GM12892 (cell line): ENCODE data around the gene IL17RC.

ENCODE experiments used
- DNase-seq: peaks from one replicate; pipeline ENCODE4 v3.0.0; 2011; ENCODE audit not compliant: insufficient read length
- FAIRE-seq: peaks from 2 replicates; lab custom pipeline; 2011; peaks lifted over from hg19 to GRCh38; lab: Jason Lieb, UNC
- POLR2A ChIP-seq: IDR thresholded peaks from 2 replicates; pipeline ENCODE4 v1.6.1; 2011; ENCODE audit warnings: low read depth, low read length, control low read depth
- POLR2AphosphoS5 ChIP-seq: IDR thresholded peaks from 2 replicates; pipeline ENCODE4 v1.6.1; 2011; ENCODE audit warnings: low read depth, low read length, control low read depth
- TAF1 ChIP-seq: IDR thresholded peaks from 2 replicates; pipeline ENCODE4 v1.6.1; 2011; ENCODE audit warnings: low read depth, mild to moderate bottlenecking, control low read depth, low read length, borderline replicate concordance

The IL17RC gene

GRCh38 chr3:9942164-9942563 lies 25.3 kb downstream of the IL17RC start:
- TF ChIP-seq POLR2A (no peak), TAF1 (no peak), POLR2AphosphoS5 (no peak)
- DNase-seq: no peak
- no peak for FAIRE-seq

- TF ChIP-seq POLR2AphosphoS5: no peak
- peak; percentile 21; the same call in 1 of the 2 replicates for TF ChIP-seq POLR2A
- no peak for TF ChIP-seq TAF1
- no peak for FAIRE-seq
Observed at GRCh38 chr3:9942934-9943690, 26.2 kb downstream of the IL17RC start.

GRCh38 chr3:9944271-9944670 lies 27.4 kb downstream of the IL17RC start:
- DNase-seq (no peak), FAIRE-seq (no peak)
- TF ChIP-seq TAF1: no peak
- TF ChIP-seq POLR2A: no peak; the same call in 1 of the 2 replicates
- TF ChIP-seq POLR2AphosphoS5: no peak

More at GRCh38 chr3:9942934-9943690, 26.2 kb downstream of the IL17RC start:
- no peak for DNase-seq

- TF ChIP-seq POLR2AphosphoS5 (no peak), TAF1 (no peak), POLR2A (no peak)
- FAIRE-seq: no peak
- no peak for DNase-seq
Observed at GRCh38 chr3:9945358-9945757, 28.5 kb downstream of the IL17RC start.

GRCh38 chr3:9946112-9947024 lies 29.5 kb downstream of the IL17RC start:
- TF ChIP-seq TAF1 (no peak), POLR2A (no peak), POLR2AphosphoS5 (no peak)
- no peak for FAIRE-seq
- DNase-seq: no peak

- no peak for FAIRE-seq
Observed at GRCh38 chr3:9947025-9947995, 30.4 kb downstream of the IL17RC start.

GRCh38 chr3:9948586-9948985 lies 31.7 kb downstream of the IL17RC start:
- TF ChIP-seq TAF1: no peak
- FAIRE-seq (no peak), DNase-seq (no peak)

More at GRCh38 chr3:9947025-9947995, 30.4 kb downstream of the IL17RC start:
- no peak for TF ChIP-seq POLR2A
- no peak for TF ChIP-seq POLR2AphosphoS5
- no peak for TF ChIP-seq TAF1
- DNase-seq: no peak

GRCh38 chr3:9949115-9949514 lies 32.2 kb downstream of the IL17RC start:
- FAIRE-seq (no peak), DNase-seq (no peak)
- no peak for TF ChIP-seq POLR2AphosphoS5
- TF ChIP-seq POLR2A: no peak

GRCh38 chr3:9949626-9950025 lies 32.7 kb downstream of the IL17RC start:
- DNase-seq (no peak), FAIRE-seq (no peak)
- TF ChIP-seq TAF1 (no peak), POLR2A (no peak), POLR2AphosphoS5 (no peak)

GRCh38 chr3:9951126-9951525 lies 34.2 kb downstream of the IL17RC start:
- FAIRE-seq: no peak
- no peak for TF ChIP-seq TAF1
- TF ChIP-seq POLR2A: no peak; the same call in 1 of the 2 replicates
- TF ChIP-seq POLR2AphosphoS5: no peak
- no peak for DNase-seq

- TF ChIP-seq TAF1 (no peak), POLR2A (no peak), POLR2AphosphoS5 (no peak)
- DNase-seq: no peak
Observed at GRCh38 chr3:9951598-9951961, 34.7 kb downstream of the IL17RC start.

More at GRCh38 chr3:9951598-9951961, 34.7 kb downstream of the IL17RC start:
- no peak for FAIRE-seq
